SIG-M5 (cell line): Measurements from ENCODE around the gene BSN.

Experiments used
- DNase-seq: peaks from one replicate; lab custom pipeline; 2025; lab: John Stamatoyannopoulos, UW

The BSN gene

GRCh38 chr3:49601358-49602048 lies 47.2 kb downstream of the BSN start:
- DNase-seq = no peak

GRCh38 chr3:49602049-49602554 lies 47.8 kb downstream of the BSN start:
- no peak for DNase-seq

DNA sequence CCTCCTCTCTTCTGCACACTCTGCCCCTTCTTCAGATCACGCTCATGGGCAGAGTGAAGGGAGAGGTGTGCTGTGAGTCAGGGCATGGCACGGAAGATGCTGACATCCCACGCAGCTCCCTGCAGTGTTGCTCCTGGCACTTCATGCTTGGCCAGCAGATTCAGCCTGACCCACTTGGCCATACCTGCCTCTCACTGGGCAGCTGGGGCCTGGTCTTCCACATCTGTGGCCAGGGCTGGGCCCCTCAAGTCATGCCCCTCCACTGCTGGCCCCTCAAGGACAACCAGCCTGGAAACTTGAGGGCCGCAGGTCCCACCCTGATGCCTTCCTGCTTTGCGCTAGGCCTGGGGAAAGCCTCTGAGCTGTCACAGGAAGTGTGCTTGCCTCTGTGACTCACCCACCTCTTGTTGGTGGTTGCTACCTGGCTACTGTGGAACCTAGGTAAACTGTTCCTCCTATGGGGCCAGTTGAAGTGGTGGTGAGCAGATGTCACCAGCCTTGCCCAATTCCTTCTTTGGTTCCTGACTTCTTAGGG lies 48.7 kb downstream of the BSN start:
- no peak for DNase-seq

DNA sequence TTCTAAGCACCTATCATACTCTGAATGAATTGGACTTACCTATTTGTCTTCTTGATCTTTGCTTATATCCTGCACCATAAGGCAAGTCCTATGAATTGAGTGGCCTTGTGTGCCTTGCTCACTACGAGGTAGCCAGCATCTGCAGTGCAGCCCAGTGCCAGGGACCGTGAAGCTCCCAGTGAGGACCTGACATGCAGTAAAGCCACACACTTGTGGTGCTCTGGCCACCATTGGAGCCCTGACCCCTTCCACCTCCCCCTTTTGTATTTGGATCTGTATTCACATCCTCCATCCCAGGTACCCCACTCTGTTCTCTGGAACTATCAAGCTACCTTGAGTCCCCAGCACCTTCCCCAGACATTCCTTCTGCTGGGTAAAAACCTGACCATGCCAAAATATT lies 52.1 kb downstream of the BSN start:
- no peak for DNase-seq

DNA sequence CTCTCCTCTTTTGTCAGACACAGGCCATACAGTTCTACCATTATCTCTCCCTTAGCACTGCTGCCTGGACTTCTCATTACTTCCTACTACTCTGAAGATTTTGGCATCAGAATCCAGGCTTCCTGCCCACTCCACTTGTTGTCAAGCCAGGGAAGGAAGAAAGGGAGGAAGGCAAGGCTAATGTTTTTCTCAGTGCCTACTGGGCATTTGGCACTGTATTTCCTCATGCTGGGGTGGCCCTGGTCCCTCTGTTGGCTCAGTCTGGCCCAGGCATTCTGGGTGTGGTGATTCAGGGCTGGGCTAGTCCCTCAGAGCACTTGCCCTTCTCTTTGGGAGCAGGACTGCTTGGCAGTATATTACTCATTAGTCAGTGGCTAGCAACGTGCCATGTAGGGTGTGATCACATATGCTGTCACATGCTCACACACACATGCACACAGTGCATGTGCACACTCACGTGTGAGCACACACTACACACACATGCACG lies 52.9 kb downstream of the BSN start:
- DNase-seq = no peak

- no peak for DNase-seq
Measured at GRCh38 chr3:49607796-49608195, 53.5 kb downstream of the BSN start.

- DNase-seq = no peak
Measured at GRCh38 chr3:49609314-49609713, 55.0 kb downstream of the BSN start.

GRCh38 chr3:49609815-49610214 lies 55.5 kb downstream of the BSN start:
- DNase-seq = no peak

- DNase-seq = no peak
Measured at GRCh38 chr3:49610666-49611280, 56.5 kb downstream of the BSN start.

- no peak for DNase-seq
Measured at GRCh38 chr3:49611291-49611690, 57.0 kb downstream of the BSN start.

DNA sequence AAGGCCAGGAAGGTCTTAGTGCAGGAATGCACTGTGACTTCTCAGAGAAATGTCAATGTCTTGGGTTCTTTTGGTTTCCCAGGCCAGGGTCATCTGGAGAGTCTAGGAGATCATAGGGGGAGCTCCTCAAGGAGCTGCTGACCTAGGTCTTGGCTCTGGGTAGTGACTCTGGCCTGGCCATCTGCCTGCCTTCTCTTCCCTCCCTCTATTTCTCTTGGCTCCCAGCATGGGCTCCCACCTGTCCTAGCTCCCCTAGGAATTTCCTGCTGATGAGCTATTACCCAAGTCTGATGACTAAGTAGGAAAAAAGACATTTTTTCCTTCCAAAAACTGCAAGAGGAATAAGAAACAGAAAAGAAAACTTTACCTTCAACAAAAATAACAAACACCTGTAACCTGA lies 57.4 kb downstream of the BSN start:
- DNase-seq = no peak

GRCh38 chr3:49614936-49615335 lies 60.7 kb downstream of the BSN start:
- no peak for DNase-seq

DNA sequence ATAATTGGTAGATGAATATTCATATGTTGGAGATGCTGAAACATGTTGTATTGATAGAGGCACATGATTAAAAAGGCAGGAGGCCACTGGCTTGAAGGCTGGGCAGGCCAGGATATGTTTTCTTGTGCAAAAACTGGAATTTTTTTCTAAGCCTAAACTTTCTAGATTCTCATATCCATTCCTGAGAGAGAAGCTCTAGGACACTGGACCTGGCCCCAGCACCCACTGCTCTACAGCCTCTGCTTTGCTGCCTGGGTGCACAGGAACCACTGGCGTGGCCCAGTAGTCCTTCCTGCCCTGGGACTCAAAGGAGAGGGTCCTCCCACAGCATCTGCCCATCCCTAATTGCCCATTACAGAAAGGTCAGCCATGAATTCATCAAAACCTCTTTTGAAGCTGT lies 61.8 kb downstream of the BSN start:
- no peak for DNase-seq

- DNase-seq = no peak
Measured at GRCh38 chr3:49616491-49616941, 62.2 kb downstream of the BSN start.

DNA sequence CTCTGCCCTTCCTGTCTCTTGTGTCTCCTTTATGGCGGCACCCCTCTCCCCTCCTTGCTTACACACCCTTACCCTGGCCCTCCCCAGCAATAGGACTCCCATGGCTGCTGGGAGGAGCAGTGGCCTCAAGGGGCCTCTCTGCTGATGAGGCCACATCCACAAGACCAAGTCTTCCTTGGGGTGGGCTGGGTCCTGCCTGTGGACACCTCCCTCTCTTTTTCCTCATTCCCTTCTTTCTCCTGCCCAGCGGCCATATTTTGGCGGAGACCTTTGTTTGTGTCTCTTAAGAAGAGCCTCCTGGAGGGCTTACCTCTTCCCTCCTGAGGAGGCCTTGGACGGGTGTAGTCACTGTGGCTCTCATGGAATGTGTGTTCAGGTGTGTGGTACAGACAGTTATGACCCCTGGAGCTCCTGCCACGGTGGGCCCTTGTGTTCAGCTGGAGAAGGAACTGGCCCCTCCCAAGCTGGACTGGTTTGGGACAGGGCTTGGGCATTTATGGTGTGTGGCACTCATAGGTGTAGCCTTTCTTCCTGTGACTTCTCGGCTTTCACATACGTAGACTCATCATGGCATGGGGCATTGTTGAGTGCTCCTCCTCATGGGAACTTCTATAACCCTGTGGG lies 63.2 kb downstream of the BSN start:
- DNase-seq = no peak

- DNase-seq = no peak
Measured at GRCh38 chr3:49618412-49618811, 64.1 kb downstream of the BSN start.

DNA sequence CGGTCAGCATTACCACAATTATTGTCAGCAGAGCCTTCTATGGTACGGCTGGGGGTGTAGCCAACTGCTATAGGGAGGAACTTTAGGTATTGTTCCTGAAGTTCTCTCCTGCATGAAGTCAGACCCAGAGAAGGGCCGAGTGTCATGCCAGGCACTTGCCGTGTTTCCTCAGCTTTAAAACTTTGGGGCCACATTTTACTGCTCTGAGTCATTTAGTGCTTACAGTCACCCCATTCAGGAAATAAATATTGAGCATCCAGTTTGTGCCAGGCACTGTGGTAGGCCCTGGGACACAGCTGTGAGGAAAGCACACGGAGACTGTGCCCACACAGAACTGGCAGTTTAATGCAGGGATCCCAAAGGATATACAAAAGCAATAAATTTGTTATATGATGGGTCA lies 65.4 kb downstream of the BSN start:
- no peak for DNase-seq

DNA sequence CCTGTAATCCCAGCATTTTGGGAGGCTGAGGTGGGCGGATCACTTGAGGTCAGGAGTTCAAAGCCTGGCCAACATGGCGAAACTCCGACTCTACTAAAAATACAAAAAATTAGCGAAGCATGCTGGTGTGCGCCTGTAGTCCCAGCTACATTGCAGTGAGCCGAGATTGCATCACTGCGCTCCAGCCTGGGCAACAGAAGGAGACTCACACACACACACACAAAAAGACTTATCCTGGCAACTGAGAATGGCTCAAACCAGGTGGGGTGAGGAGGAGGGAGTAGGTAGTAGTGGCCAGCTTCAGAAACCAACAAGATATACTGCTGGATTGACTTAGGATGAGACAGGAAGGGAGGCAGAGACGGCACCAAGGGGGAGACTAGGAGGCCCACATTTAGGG lies 66.5 kb downstream of the BSN start:
- DNase-seq = no peak

- no peak for DNase-seq
Measured at GRCh38 chr3:49623071-49623470, 68.8 kb downstream of the BSN start.

GRCh38 chr3:49625071-49625470 lies 70.8 kb downstream of the BSN start:
- no peak for DNase-seq

DNA sequence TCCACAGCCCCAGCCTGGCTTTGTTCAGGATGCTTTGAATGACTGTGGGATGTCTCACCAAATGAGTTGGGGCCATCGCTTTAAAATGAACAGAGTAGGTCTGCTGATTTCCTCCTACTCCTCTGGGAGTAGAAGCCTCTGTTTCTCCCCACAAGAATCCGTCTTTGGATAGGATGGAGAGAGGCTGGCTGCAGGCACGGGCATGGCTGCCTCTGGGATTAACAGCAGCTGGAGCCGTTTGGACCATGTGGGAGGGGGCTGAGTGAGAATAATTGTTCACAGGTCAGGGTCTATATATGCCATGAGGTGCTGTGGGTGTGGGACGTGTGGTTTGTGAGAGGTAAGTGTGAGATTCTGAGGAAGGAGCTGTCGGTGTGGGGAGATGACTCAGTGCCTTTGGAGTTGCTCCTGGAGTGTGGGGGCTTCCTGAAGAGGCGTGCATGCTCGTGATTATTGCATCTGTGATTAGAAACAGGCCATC lies 71.9 kb downstream of the BSN start:
- no peak for DNase-seq

- DNase-seq = no peak
Measured at GRCh38 chr3:49626796-49627195, 72.5 kb downstream of the BSN start.

DNA sequence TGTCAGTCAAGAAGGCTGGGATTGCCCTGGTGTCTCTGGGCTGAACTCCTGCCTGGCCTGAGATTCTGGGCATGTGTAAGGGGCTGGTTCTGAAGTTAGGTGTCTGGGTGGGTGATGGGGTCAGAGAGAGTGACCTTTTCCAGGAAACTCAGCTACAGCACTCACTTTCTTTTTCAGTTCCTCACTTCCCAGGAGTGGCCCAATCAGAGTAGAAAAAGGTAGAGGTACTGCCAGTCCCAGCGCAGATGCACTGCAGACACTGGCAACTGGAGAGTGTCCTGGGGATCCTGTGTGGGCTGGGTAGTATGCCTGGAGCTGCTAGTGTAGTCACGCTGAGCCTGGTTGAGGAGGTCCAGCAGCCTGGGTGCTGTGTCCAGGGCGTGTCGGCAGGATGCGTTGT lies 73.4 kb downstream of the BSN start:
- no peak for DNase-seq
